ENCODE data around the gene RNF44. TPM values are rescaled to one million over a fixed set of nuclear protein-coding genes. Genes with fewer than 3 reads are reported as not detected.

RNF44 gene
- total RNA-seq, 1 experiment from 2014 or later: 172 TPM

DNA sequence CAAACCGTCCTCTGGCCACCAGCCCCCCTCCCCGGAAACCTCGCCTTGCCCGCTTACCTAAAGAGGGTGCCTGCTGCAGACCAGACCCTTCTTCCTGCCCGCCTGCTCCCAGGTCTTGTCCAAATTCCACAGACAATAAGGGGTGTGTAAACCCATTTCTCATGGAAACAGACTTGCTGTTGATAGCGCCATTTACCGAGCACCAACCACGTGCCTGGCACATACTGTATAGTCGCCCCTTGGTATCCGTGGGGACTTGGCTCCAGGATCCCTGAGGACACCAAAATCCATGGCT is 37.0 kb upstream of the RNF44 start:
- Histone ChIP-seq H3K79me2 (ENCODE audit: insufficient read depth, low read length) (no peaks in the 10 kb centered on the region), H3K23ac (ENCODE audit: insufficient read length, low read depth, low read length) (no peak overlapping the region), H3T11ph (ENCODE audit: low read length) (no peak overlapping the region), H4K5ac (ENCODE audit: insufficient read length, low read depth, low read length) (no peak overlapping the region), H3K56ac (ENCODE audit: insufficient read length, low read depth, low read length) (no peak overlapping the region), H2AK5ac (ENCODE audit: insufficient read length, low read length) (no peak overlapping the region), H2BK15ac (ENCODE audit: low read depth, low read length) (no peak overlapping the region), H2BK120ac (ENCODE audit: low read depth, low read length, poor library complexity, severe bottlenecking) (no peak overlapping the region), H4K20me1 (ENCODE audit: control insufficient read depth, insufficient read depth, insufficient read length) (no peaks in the 10 kb centered on the region), H3K14ac (ENCODE audit: insufficient read depth, low read length) (no peak overlapping the region), H3K4me2 (ENCODE audit: insufficient read depth, insufficient read length, low read length) (no peak overlapping the region), H3K9ac (ENCODE audit: extremely low read depth, insufficient read length, low read length) (no peak overlapping the region), H3K4ac (ENCODE audit: low read depth, low read length) (no peak overlapping the region), H3K23me2 (ENCODE audit: insufficient read length, low read depth, low read length, poor library complexity, severe bottlenecking) (no peaks in the 10 kb centered on the region), H3K4me1 (ENCODE audit: insufficient read depth, low read length) (no peaks in the 10 kb centered on the region), H2AFZ (ENCODE audit: low read length) (no peak overlapping the region), H3K27me3 (ENCODE audit: insufficient read depth, low read length) (no peaks in the 10 kb centered on the region), H4K8ac (replicated peaks; ENCODE audit: insufficient read length, low read depth, low read length) (no peak overlapping the region), H4K91ac (ENCODE audit: insufficient read length, low read depth, low read length) (no peak overlapping the region), H2BK20ac (ENCODE audit: low read depth, low read length, poor library complexity, severe bottlenecking) (no peak overlapping the region), H3K79me1 (ENCODE audit: insufficient read depth, low read depth, low read length, poor library complexity, severe bottlenecking) (no peaks in the 10 kb centered on the region), H3K27ac (ENCODE audit: insufficient read length, low read depth, low read length) (no peak overlapping the region), H2BK12ac (ENCODE audit: insufficient read length, low read depth, low read length) (no peak overlapping the region), H3K18ac (ENCODE audit: insufficient read length, low read depth, low read length) (no peak overlapping the region), H2BK5ac (ENCODE audit: insufficient read length, low read length) (no peak overlapping the region), H3K9me3 (ENCODE audit: control insufficient read depth, low read depth, low read length) (no peaks in the 10 kb centered on the region)
- no peak for DNase-seq
- peaks cover 2 to 12% of the 10 kb centered on the region in 2 experiments; a peak in 3 of 4 replicates for H3K4me1 Mint-ChIP-seq
- H3K27me3 Mint-ChIP-seq (ENCODE audit: low read depth): peaks cover 43% of the 10 kb centered on the region
- TF ChIP-seq, protein P1, sequence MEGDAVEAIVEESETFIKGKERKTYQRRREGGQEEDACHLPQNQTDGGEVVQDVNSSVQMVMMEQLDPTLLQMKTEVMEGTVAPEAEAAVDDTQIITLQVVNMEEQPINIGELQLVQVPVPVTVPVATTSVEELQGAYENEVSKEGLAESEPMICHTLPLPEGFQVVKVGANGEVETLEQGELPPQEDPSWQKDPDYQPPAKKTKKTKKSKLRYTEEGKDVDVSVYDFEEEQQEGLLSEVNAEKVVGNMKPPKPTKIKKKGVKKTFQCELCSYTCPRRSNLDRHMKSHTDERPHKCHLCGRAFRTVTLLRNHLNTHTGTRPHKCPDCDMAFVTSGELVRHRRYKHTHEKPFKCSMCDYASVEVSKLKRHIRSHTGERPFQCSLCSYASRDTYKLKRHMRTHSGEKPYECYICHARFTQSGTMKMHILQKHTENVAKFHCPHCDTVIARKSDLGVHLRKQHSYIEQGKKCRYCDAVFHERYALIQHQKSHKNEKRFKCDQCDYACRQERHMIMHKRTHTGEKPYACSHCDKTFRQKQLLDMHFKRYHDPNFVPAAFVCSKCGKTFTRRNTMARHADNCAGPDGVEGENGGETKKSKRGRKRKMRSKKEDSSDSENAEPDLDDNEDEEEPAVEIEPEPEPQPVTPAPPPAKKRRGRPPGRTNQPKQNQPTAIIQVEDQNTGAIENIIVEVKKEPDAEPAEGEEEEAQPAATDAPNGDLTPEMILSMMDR (conservative IDR thresholded peaks at IDR 0.05): peak; percentile 3; the same call in 1 of the 3 replicates
- H3K9me3 Mint-ChIP-seq: no peaks in the 10 kb centered on the region
- no peak overlapping the region for H3K4me3 Mint-ChIP-seq
- no peak overlapping the region for H3K27ac Mint-ChIP-seq
- no peaks in the 10 kb centered on the region for H3K36me3 Mint-ChIP-seq (ENCODE audit: insufficient read depth in 1 of 3, low read depth in 3 of 3)
- WGBS (ENCODE audit: extremely low coverage, insufficient read length, low lambda C conversion rate): no CpG with 5 or more reads among the region's 10 CpGs

Measured in H9 (cell line).